Astrocyte of the cerebellum (primary cell): ENCODE results near the gene FBN2.

ENCODE experiments used
- DNase-seq: peaks from one replicate; pipeline ENCODE4 v3.0.0-alpha.2; 2011; ENCODE audit warnings: low read depth
- H3K4me3 ChIP-seq: 2 replicates; pipeline ENCODE4 v1.5.1; 2011; ENCODE audit warnings: mild to moderate bottlenecking, low read depth, low read length, moderate library complexity
- in situ Hi-C: cut with HindIII; loops from 2 replicates; pipeline ENCODE4 v1.10.0; 2017; ENCODE audit warnings: low sequenced_read_pairs
- TF ChIP-seq, protein P1 (sequence below): IDR thresholded peaks from 2 replicates; pipeline ENCODE4 v1.5.1; 2012; ENCODE audit warnings: low read length, low read depth, moderate library complexity, mild to moderate bottlenecking; ENCODE audit errors: missing control alignments

The FBN2 gene

DNA sequence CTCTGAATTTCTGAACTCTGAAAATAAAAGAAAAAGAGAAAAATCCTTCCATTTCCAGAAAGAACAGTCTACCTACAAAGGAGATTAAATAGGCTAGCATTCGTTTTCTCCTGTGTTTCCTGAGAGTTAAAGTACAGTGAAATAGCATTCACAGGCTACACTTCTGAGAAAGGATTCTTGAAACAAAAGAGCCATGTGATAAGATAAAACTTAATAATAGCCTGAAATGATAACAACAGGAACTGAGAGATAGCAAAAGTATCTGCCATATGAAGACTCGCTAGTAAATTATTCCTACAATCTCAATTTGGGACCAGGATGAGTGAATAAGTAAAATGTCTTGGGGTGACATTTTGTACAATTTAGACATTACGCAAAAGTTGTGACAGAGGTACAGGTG, 62.4 kb downstream of the FBN2 start:
- DNase-seq: no peak
- in situ Hi-C loops: loop anchor here (25.0 kb wide), 1 partner anchor 263 kb away; no protein-coding TSS in a partner anchor
- H3K4me3 ChIP-seq: no peak overlapping the region
- TF ChIP-seq, protein P1, sequence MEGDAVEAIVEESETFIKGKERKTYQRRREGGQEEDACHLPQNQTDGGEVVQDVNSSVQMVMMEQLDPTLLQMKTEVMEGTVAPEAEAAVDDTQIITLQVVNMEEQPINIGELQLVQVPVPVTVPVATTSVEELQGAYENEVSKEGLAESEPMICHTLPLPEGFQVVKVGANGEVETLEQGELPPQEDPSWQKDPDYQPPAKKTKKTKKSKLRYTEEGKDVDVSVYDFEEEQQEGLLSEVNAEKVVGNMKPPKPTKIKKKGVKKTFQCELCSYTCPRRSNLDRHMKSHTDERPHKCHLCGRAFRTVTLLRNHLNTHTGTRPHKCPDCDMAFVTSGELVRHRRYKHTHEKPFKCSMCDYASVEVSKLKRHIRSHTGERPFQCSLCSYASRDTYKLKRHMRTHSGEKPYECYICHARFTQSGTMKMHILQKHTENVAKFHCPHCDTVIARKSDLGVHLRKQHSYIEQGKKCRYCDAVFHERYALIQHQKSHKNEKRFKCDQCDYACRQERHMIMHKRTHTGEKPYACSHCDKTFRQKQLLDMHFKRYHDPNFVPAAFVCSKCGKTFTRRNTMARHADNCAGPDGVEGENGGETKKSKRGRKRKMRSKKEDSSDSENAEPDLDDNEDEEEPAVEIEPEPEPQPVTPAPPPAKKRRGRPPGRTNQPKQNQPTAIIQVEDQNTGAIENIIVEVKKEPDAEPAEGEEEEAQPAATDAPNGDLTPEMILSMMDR: no peak

DNA sequence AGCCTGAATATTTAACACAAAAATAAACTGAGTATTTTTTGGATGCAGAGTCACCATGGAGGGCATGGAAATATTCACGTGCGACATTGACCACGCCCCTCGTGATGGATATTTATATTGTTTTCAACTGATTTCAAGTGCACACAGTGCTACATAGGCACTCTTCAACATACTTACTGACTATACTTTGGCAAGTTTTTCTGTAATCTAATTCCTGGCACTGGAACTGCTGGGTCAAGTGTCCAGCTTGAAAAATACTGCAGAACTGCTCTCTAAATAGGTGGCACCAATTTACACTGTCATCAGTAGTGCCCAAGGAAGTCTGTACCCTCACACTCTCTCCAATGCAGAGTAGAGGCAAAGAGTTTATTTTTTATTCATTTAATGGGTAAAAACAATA, 65.1 kb downstream of the FBN2 start:
- no peak for DNase-seq
- in situ Hi-C loops: no loop called here
- TF ChIP-seq, protein P1: no peak
- H3K4me3 ChIP-seq: no peak overlapping the region

DNA sequence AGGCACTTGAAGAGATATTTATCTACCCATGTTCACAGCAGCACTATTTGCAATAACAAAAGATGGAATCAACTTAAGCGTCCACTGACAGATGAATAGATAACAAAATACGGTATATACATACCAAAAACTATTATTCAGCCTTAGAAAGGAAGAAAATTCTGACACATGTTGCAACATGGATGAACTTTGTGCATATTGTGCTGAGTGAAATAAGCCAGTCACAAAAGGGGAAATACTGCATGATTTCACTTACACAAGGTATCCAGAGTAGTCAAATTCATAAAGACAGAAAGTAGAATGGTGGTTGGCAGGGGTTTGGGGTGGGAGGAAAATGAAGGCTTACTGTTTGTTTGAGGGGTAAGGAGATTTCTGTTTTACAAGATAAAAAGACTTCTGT, 66.0 kb downstream of the FBN2 start:
- no peak overlapping the region for H3K4me3 ChIP-seq
- TF ChIP-seq, protein P1: no peak
- DNase-seq: no peak
- in situ Hi-C loops: no loop called here

DNA sequence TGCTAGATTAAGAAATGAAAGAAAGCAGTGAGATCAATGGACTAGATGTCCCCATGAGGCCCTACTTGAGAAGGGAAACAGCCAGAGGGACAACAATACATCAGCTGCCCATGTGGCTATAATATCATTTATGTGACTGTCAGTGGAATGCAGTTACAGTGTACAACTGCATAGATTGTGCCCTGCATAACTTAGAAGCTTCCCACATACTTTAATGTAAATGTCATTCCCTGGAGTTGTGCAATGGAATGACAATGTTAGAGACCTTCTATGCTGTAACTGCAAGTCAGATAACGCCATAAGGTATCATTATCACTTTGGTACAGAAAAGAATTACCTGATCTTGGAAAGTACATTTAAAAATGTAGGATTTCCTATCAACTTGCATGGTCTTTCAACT, 67.4 kb downstream of the FBN2 start:
- TF ChIP-seq, protein P1: no peak
- in situ Hi-C loops: no loop called here
- no peak overlapping the region for H3K4me3 ChIP-seq
- DNase-seq: no peak

DNA sequence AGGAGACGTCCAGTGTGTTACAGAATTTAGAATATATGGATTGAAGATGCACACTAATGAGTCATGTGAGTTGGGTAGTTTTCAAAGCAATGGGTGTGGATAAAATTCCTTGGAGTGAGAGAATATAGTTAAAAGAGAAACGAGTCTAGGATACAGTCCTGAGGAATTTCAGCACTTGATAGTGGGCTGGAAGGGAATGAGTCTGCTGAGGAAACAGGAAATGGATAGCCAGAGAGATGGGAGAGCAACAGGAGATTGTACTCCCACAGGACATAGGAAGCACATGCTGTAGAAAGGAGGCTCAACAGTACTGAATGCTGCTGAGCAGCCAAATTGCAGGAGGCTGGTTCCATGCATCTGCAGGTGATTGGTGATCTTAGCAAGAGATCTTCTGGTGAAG, 68.1 kb downstream of the FBN2 start:
- H3K4me3 ChIP-seq: no peak overlapping the region
- in situ Hi-C loops: no loop called here
- TF ChIP-seq, protein P1: no peak
- no peak for DNase-seq

DNA sequence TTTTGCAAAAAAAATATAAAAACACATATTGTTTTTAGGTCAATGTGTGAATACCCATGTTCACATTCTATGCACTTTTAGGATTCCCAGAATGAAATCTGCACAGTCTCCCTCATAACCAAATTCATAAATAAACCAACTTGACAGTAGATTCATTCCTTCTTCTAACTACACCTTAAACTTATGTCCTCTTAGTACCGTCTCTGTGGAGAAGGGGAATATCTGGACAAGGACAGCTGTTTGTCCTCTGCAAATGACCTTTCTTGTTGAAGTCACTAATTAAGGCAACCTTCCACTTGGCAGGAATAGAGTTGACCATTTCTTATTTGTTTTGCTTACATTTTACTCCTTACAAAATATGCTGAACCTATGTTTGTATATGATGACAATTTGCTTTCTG, 71.1 kb downstream of the FBN2 start:
- DNase-seq: no peak
- TF ChIP-seq, protein P1: no peak
- H3K4me3 ChIP-seq: no peak overlapping the region
- in situ Hi-C loops: no loop called here

DNA sequence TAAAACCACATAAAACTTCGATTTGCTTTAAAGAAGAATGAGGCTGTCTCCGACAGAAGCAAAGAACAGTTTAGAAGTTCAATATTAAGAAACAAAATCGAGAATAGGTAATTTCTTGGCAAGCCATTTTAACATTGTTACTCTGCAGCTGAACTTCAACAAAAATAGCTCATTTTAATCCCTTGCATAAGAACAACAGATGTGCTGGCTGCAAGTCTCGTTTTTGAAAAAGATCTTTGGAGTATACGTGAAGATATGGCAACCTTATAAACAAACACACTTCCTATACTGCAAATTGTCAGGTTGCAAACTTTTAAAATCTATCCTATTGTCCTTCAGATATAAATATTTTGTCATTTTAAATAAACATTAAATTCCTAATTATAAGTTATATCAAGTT, 71.5 kb downstream of the FBN2 start:
- in situ Hi-C loops: no loop called here
- TF ChIP-seq, protein P1: no peak
- no peak overlapping the region for H3K4me3 ChIP-seq
- no peak for DNase-seq
